T-helper 9 cell (primary cell): ENCODE results near the gene DNAJC3.
"Not testable (repeated sequence)": the region's sequence is repeated elsewhere in the genome, so short reads cannot be mapped to it uniquely, and the experiment has no call there.

ENCODE experiments used
- DNase-seq: peaks from one replicate; pipeline ENCODE4 v3.0.0-alpha.2; 2020

DNAJC3 gene

DNA sequence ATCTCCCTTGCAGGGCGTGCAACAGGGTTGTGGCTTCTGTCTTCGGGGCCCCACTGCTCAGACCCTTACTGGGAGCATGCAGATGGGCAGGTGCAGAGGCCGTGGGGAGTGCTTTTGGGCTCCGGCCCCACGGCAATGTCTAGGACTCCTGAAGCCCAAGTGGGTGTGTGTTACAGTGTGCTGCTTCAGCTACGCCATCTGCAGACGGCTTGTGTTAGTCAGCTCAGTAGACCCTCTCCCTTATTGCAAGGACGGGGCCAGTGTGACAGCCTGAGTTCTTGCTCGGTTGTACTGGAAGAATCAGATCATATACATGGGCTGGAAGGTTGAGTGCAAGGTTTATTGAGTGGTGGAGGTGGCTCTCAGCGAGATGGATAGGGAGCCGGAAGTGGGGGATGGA is 39.3 kb downstream of the DNAJC3 start:
- DNase-seq, result no peak

DNA sequence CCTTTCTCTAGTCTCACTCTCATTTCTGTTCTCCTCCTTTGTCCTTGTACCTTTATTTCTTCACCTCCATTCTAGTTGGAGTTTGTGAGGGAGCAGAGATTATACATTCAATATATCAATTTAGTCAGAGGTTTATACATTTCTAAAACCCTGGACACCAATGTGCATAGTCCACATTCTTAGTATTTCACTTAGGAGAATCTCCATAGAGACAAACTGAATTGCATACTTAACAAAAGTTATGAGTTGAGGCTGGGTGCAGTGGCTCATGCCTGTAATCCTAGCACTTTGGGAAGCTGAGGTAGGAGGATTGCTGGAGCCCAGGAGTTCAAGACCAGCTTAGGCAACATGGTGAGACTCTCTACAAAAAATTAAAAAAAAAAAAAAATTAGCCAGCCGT is 45.3 kb downstream of the DNAJC3 start:
- DNase-seq, result no peak

DNA sequence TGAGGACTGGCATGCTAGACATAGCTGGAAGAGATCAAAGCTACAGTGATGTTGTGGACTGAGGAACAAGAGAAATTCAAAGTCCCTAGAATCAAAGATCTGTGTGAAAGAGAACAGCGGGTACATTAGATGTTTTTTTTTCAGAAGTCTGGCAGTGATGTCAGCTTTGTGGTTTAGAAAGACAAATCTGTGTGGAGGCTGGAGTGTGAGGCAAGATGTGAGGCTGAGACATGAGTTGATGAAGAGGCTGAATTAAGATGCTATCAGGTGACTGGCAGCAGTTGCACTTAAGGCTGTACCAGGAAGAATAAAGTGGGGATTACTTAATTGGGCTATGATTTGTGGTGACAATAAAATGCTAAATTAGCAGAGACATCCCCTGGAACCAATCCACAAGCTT is 46.5 kb downstream of the DNAJC3 start:
- no peak for DNase-seq

DNA sequence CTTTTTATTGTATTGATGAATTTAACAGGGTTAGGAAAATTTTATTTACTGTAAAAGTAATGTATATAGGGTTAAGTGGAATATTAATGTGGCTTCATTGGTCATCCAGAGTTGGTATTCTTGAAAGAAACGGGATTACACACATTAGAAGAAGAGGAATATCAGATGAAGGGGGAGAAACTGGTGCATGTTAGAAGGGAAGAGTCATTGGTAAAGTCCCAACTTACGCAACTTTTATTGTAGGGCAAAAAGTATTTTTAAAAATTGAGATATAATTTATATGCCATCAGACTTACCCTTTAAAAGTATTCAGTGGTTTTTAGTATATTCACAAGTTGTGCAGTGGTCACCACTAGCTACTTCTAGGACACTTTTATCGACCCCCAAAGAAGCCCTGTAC is 47.3 kb downstream of the DNAJC3 start:
- no peak for DNase-seq

DNA sequence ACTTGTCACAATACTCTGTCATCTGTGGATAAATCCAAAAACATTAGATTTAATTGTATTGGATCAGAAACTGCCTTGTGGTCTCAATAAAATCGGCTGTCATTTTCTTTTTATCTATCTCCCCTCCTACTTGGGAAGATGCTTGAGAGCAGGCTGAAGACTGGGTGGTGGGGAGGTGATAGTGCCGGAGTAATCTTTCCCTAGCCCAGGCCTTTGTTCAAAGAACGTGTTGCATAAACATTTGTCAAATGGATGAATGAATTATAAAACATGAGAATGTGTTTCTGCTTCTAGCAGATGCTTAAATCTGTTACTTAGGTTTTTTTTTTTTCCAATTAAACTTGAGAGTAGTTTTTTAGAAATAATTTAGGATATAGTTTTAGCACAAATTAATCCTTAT is 49.9 kb downstream of the DNAJC3 start:
- no peak for DNase-seq

DNA sequence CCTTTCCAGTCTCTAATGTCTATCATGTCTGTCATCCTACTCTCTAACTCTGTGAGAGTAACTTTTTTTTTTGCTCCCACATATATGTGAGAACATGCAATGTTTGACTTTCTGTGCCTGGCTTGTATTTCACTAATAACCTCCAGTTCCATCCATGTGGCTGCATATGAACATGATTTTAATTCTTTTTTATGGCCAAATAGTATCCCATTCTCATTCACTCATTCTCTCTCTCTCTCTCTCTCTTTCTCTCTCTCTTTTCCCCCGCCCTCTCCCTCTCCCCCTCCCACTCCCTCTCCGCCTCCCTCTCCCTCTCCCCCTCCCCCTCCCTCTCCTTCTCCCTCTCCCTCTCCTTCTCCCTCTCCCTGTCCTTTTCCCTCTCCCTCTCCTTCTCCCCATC is 52.0 kb downstream of the DNAJC3 start:
- DNase-seq, result no peak

DNA sequence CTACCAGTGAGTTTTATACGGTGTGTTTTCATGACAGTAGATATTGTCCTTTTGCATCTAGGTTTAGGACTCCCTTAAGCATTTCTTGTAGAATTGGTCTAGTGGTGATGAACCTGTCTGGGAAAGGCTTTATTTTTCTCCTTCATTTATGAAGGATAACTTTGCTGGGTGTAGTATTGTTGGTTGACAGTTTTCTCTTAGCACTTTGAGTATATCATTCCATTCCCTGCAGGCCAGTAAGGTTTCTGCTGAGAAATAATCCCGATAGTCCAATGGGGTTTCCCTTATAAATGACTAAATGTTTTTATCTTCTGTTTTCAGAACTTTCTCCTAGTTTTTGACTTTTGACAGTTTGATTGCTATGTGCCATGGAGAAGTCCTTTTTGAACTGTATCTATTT is 57.2 kb downstream of the DNAJC3 start:
- no peak for DNase-seq

DNA sequence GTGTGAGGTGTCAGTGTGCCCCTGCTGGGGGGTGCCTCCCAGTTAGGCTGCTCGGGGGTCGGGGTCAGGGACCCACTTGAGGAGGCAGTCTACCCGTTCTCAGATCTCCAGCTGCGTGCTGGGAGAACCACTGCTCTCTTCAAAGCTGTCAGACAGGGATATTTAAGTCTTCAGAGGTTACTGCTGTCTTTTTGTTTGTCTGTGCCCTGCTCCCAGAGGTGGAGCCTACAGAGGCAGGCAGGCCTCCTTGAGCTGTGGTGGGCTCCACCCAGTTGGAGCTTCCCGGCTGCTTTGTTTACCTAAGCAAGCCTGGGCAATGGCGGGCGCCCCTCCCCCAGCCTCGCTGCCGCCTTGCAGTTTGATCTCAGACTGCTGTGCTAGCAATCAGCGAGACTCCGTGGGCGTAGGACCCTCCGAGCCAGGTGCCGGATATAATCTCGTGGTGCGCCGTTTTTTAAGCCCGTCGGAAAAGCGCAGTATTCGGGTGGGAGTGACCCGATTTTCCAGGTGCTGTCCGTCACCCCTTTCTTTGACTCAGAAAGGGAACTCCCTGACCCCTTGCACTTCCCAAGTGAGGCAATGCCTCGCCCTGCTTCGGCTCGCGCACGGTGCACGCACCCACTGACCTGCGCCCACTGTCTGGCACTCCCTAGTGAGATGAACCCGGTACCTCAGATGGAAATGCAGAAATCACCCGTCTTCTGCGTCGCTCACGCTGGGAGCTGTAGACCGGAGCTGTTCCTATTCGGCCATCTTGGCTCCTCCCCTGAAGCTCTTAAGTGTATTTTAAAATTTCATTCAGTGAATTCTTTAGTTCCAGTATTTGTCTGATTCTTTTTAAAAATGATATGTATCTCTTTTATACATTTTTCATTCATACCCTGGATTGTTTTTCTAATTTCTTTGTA is 63.4 kb downstream of the DNAJC3 start:
- DNase-seq, result not testable (repeated sequence)

DNA sequence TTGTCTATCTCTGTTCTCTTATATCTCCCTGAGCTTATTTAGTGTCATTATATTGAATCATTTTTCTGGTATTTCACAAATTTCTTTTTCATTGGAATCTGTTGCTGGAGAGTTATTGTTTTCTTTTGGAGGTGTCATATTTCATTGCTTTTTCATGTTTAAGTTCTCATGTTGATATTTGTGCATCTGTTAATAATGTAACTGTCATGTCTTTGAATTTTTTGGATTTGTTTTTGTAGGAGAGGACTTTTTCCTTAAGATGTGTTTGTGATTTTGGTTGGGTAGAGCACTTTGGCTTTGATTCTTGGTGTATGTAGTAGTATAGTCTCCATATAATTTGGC is 64.0 kb downstream of the DNAJC3 start:
- no peak for DNase-seq

DNA sequence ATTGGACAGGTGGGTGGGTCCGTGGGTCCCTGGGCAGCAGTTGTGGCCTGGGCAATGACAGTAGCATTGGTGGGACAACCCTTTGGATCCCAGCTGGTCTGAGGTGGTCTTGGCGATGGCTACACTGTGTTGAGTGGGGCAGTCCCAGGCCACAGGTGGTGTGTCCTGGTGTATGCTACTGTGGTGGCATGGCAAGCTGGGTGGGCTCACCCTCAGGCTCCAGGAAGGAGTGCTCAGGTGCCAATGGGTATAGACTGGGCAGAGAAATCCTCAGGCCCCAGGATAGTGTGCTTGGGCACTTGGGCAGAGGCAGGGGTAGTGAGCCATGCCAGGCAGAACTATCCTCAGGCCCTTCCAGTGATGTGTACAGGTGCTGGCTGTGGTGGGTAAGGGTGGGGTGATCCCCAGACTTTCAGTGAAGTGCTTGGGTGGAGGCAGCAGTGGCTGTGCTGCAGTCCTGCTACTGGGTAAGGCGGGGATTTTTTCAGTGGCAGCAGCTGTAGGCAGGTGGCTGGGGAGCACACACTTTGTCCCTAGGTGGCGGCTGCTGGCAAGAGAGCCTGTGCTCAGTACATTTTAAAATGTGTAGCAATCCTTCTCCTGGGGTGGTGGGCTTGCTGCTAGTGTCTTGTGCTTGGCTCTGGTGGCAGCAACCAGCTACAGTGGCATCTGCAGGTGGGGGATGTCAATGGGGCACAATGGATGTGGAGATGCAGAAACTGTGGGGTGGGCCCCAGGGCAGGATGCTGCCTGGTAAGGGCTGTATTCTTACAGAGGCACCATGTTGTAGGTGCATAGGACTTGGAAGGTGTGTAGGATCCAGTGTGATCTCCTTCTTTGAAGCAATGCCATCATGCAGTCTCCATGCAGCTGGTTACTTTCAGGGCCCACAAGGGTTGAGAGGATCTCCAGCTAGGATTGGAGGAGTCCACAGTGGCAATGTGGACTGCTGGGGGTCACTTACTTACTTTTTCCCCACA is 64.9 kb downstream of the DNAJC3 start:
- no peak for DNase-seq

DNA sequence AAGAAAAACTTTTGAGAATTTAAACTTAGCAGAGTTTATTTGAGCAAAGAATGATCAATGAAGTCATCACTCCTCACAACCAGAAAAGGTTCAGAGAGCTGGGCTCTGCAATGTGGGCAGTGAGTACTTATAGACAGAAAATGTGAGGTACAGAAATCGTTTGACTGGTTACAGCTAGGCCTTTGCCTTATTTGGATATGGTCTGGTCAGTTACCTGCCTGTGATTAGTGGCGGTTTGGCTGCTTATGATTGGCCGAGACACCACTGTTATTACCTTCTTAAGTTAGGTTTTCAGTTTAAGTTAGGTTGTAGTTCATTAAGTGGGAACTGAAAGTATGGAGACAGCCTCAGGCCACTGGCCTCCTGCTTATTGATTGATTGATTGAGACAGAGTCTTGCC is 66.3 kb downstream of the DNAJC3 start:
- DNase-seq, result no peak

DNA sequence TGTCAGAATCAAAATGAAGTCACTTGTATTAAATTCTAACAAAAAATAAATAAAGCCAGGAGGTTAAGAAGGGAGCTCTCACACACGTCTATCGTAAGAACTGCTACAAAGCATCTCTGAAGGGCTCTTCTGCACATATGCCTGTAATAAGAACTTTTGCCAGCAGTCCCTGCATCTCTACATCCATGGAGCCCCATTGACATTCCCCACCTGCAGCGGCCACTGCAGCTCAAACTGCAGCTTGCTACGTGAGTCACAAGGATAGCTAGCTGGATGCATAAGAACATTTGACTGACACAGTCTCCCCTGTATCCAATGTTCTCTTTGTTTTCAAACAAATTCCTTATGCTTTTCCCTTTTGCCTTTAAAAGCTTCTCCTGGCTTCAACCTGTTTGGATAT is 68.3 kb downstream of the DNAJC3 start:
- no peak for DNase-seq

DNA sequence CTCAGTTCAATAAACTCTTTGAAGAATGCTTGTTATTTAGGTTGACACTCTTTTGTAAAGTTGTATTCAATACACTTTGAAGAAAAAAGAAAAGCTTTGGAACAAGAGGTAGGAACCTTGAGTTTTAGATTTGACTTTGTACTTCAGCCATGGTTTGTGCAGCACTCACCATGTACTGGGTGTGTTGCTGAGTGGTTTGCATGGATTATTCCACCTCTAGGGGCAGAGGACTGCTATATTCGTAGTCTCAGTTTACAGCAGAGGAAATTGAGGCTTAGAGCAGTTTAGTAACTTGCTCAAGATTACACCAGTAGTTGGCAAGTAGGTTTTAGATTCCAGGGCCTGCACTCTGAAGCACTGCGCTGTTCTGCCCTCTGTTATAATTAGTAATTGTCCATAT is 68.8 kb downstream of the DNAJC3 start:
- no peak for DNase-seq

DNA sequence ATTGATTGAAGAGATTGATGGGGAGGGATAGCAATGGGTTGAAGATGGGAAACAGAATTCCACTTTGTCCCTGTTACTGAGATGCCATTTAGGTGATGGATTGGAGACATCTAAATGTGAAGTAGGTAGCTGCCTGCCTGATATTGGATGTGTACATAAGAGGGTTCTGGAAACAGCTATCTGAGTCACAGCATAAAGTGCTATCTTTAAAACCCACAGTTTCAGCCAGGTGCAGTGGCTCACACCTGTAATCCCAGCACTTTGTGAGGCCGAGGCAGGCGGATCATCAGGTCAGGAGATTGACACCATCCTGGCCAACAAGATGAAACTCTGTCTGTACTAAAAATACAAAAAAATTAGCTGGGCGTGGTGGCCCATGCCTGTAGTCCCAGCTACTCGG is 72.6 kb downstream of the DNAJC3 start:
- no peak for DNase-seq

DNA sequence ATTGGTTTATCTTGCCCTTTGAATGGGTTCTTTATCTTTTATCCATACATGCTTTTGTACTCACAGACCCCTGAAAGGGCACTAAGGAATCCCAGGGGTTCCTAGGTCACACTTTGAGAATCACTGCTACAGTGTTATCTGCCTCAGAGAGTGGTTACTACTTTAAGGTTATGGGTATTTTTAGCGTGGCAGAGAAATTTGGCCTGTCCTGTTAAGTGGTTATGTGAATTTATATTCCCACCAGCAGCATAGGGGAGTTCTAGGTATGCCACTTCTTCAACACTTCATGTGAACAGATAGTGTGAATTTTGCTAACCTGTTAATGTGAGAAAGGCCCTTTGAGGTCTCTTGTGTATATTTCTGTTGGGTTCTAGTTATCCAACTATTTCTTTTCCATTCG is 75.7 kb downstream of the DNAJC3 start:
- no peak for DNase-seq

DNA sequence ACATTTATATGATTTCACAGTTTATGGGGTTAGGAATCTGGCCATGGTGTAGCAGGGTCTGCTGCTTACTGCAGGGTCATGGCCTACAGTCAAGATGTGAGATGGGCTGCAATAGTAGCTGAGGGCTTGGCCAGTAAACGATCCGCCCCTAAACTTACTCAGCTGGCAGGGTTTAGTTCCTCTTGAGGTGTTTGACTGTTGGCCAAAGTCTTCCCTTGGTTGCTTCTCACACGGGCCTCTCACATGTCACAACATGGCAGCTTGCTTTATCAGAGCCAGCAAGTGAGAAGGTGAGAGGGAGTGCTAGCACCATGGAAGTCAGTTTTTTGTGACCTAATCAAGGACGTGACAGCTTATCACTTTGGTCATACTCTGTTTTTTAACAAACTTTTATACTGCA is 77.1 kb downstream of the DNAJC3 start:
- no peak for DNase-seq

DNA sequence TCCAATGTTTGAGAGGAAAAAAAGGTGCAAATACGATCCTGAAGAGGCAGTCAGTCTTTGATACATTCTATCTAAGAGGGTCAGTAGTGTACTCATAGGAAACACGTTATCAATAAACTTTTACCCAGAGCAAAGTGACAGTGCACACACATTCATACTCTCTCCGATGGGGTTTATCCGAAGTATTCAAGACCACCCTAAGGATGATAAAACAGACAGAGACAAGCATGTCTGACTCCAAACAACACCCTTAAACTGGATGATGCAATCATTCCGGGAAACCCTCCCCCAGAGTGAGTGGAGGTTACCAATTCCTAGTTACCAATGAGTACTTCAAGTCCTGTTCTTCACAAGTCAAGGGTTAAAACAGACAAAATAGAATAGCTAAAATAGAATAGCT is 79.1 kb downstream of the DNAJC3 start:
- DNase-seq, result no peak

DNA sequence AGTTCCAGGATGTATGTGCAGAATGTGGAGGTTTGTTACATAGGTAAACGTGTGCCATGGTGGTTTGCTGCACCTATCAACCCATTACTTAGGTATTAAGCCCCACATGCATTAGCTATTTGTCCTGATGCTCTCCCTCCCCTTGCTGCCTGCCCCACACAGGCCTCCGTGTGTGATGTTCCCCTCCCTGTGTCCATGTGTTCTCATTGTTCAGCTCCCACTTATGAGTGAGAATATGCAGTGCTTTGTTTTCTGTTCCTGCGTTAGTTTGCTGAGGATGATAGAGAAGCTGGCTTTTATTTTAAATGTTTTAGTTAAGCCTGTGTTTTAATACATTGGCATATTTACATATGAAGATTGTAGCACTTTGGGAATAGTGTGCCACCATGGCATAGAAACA is 85.7 kb downstream of the DNAJC3 start:
- not testable (repeated sequence) for DNase-seq

DNA sequence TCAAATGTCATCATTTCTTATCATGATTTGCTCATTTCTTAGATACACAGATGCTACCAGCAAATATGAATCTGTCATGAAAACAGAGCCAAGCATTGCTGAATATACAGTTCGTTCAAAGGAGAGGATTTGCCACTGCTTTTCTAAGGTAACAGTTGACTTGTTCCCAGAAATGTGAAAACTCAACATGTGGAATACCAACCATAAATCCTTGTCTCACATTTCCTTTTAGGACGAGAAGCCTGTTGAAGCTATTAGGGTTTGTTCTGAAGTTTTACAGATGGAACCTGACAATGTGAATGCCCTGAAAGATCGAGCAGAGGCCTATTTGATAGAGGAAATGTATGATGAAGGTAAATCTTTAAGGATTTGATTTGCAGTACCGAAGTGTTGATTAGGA is 86.7 kb downstream of the DNAJC3 start:
- DNase-seq, result no peak

DNA sequence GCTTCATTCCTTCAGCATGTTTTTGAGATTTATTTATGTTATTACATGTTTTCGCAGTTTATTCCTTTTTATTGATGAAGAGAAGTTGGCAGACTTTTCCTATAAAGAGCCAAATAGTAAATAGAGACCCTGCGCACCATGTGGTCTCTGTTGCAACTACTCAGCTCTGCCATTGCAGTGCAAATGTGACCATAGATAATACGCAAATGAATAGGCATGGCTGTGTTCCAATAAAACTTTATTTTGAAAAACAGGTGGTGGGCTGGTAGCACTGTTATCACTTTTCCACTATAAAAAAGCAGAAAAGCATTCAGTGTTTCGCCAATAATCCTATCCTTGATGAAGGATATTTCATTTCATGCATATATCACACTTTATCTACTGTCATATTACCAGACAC is 95.0 kb downstream of the DNAJC3 start:
- DNase-seq, result no peak

DNA sequence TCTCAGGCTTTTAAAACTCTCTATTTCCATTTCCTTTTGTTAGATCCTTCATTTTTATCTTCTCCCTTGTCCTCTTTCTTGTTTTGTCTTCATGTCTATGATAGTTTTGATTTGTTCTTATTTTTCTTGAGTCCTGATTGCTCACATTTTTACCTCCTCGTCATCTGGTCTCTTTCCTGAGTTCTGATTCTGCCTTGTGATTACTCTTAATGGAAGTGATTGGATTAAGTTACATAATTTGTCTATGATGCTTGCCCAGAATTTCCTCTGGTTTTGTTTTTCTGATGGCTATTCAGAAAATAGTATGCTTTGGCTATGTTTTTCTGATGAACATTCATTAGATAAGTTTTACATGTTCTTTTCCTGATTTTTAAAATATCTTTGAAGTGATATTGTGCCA is 102.6 kb downstream of the DNAJC3 start:
- DNase-seq, result no peak

DNA sequence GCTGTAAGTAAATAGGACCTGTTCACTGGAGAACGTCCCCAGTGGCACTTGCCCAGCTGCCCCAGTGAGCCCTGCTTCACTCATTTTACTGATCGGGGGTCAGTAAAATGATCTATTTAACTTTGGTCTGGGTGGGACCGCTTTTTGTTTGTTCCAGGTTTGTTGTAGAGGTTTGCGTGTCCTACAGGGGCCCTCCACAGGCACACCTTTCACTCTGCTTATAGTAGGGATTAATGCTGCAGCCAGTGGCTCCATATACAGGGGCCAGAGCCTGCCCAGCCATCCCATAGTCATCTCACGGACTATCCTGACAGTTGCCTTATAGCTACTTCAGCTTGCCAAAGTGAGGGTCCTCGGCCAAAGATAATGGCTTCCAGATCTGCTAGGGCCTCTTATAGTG is 104.1 kb downstream of the DNAJC3 start:
- DNase-seq, result no peak

DNA sequence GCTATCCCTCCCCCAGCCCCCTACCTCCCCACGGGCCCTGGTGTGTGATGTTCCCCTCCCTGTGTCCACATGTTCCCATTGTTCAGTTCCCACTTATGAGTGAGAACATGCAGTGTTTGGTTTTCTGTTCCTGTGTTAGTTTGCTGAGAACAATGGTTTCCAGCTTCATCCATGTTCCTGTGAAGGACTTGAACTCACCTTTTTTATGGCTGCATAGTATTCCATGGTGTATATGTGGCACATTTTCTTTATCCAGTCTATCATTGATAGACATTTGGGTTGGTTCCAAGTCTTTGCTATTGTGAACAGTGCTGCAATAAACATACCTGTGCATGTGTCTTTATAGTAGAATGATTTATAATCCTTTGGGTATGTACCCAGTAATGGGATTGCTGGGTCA is 105.0 kb downstream of the DNAJC3 start:
- not testable (repeated sequence) for DNase-seq

DNA sequence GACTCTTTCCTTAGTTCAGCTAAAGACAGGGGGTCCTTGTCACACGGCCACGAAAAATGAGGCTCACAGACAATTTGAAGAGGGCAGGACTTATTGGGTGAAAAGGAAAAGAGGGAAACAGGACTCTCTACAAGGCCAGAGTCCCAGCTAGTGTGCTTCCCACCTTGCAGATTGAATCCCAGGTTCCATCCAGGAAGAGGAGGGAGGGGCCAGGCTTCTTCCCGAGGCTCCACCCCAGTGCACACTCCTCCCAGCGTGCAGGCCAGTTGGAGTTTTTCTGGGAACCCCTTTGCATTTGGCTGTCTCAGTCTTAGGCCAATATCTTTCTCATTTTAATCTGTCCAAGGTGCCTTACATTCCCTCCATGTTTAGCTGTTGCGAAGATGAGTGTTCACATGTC is 106.8 kb downstream of the DNAJC3 start:
- no peak for DNase-seq
